Vagina (tissue), 2 donors: ENCODE data around the gene MEMO1. TPM values are rescaled to one million over a fixed set of nuclear protein-coding genes. Genes with fewer than 3 reads are reported as not detected.

Experiments
- DNase-seq, 2 donors: peaks; one replicate each; pipeline ENCODE4 v3.0.0-alpha.2; 2017; ENCODE audit errors: extremely low spot score in 2 of 2
- H3K27ac ChIP-seq: fragments of 200-600 bp; sonication (generic); one replicate; pipeline ENCODE4 v1.5.1; 2019
- H3K27me3 ChIP-seq: fragments of 200-600 bp; sonication (generic); one replicate; pipeline ENCODE4 v1.5.1; 2019
- H3K36me3 ChIP-seq, 2 donors: fragments of 200-600 bp; sonication (generic); one replicate each; pipeline ENCODE4 v1.5.1; 2017 to 2019
- H3K4me1 ChIP-seq: fragments of 200-600 bp; sonication (generic); one replicate; pipeline ENCODE4 v1.5.1; 2019
- H3K4me3 ChIP-seq, 2 donors: fragments of 200-600 bp; sonication (generic); 1 replicate in 1 of 2; 2 replicates in 1 of 2; pipeline ENCODE4 v1.5.1; 2016 to 2019
- H3K9me3 ChIP-seq: fragments of 200-600 bp; sonication (generic); one replicate; pipeline ENCODE4 v1.5.1; 2019
- CTCF ChIP-seq, 3 experiments: fragments of 450-650 bp in 2 of 3; fragments of 200-600 bp in 1 of 3; sonication (generic) in 1 of 3; IDR thresholded peaks; one replicate each; pipeline ENCODE4 v1.5.1; 2017 to 2019; ENCODE audit warnings: antibody characterized with exemption in 3 of 3, mild to moderate bottlenecking in 2 of 3, moderate library complexity in 2 of 3
- POLR2A ChIP-seq, 2 donors: fragments of 450-650 bp; IDR thresholded peaks; one replicate each; pipeline ENCODE4 v1.6.1; 2017; ENCODE audit warnings: antibody characterized with exemption in 2 of 2, mild to moderate bottlenecking in 2 of 2, moderate library complexity in 2 of 2
- POLR2AphosphoS5 ChIP-seq, 2 donors: sonication (generic); formaldehyde crosslinking; IDR thresholded peaks; one replicate each; pipeline ENCODE4 v1.9.0; 2017; ENCODE audit warnings: antibody characterized with exemption in 2 of 2, mild to moderate bottlenecking in 2 of 2, low read depth in 1 of 2; ENCODE audit not compliant: insufficient read depth in 1 of 2
- intact Hi-C: fragments of 100-400 bp; cut with DNase I; formaldehyde crosslinking; loops from one replicate; pipeline ENCODE4 v1.15.1; 2023
- total RNA-seq: library from RNA; depleted of rRNA; stranded (reverse); fragments of >200 nt; gene quantifications from one replicate; pipeline ENCODE4 v1.2.3, GENCODE V29; 2016

The MEMO1 gene
- total RNA-seq, 1 donor from 2014 or later, result 36.3 TPM

DNA sequence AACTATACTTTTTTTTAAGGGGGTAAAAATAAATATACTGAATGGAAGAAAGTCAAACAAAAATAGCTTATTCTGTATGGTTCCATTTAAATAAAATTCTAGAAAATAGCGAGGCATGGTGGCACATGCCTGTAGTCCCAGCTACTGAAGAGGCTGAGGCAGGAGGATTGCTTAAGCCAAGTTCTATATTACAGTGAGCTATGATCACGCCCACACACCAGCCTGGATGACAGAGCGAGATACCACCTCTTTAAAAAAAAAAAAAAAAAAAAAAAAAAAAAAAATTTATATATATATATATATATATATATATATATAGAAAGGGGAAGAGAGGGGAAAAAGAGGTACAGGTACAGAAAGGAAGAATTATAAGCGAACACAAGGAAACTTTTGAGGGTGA is 77.7 kb downstream of the MEMO1 start:
- no peaks in the 10 kb centered on the region for H3K4me1 ChIP-seq
- intact Hi-C loops, result no loop called here

DNA sequence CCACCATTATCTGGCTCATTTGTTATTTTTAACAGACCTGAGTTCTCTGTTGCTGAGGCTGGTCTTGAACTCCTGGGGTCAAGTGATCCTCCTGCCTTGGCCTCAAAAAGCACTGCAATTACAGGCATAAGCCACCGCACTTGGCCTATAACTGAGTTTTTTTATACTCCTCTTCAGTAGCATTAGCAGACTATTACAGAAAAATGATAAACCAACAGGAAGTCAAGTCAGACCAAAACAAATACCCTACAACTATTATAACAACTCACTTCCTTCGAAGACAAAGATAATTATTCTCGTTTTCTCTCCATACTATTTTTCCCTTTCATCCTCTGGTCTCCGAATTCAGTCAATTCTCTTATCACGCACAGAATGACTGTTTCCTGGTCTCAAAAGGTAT is 78.2 kb downstream of the MEMO1 start:
- intact Hi-C loops, result no loop called here
- TF ChIP-seq CTCF (IDR thresholded peaks at IDR 0.05), result no peak
- TF ChIP-seq POLR2A (IDR thresholded peaks at IDR 0.05), result no peak
- no peak for TF ChIP-seq POLR2AphosphoS5 (IDR thresholded peaks at IDR 0.05; ENCODE audit: insufficient read depth in 1 of 2, low read depth in 1 of 2)
- H3K36me3 ChIP-seq, result no peaks in the 10 kb centered on the region
- no peaks in the 10 kb centered on the region for H3K9me3 ChIP-seq
- H3K27ac ChIP-seq, result no peak overlapping the region
- no peak overlapping the region for H3K4me3 ChIP-seq
- H3K27me3 ChIP-seq, result no peaks in the 10 kb centered on the region
- no peak for DNase-seq
- no peaks in the 10 kb centered on the region for H3K4me1 ChIP-seq

More for the DNA sequence above, 77.7 kb downstream of the MEMO1 start:
- no peaks in the 10 kb centered on the region for H3K36me3 ChIP-seq
- no peaks in the 10 kb centered on the region for H3K9me3 ChIP-seq
- TF ChIP-seq POLR2A (IDR thresholded peaks at IDR 0.05), result no peak
- no peak for TF ChIP-seq POLR2AphosphoS5 (IDR thresholded peaks at IDR 0.05; ENCODE audit: insufficient read depth in 1 of 2, low read depth in 1 of 2)
- TF ChIP-seq CTCF (IDR thresholded peaks at IDR 0.05), result no peak
- no peaks in the 10 kb centered on the region for H3K27me3 ChIP-seq
- no peak for DNase-seq
- H3K27ac ChIP-seq, result no peak overlapping the region
- no peak overlapping the region for H3K4me3 ChIP-seq

DNA sequence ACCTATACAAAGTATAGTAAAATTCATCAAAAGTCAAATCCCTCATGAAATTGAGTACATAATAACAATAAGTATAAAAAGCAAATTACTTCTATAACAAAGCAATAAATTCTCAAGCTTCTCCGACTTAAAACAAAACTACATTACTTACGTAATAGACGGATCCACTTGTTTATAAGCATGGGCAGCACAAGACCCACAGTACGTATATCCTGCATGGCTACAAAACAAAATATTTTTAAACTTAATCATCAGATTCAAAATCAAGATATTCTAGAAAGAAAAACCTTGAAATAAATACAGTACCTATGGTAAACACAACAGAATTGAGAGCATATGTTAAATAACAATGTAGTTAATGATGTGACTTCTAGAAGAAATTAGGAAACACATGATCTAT is 78.9 kb downstream of the MEMO1 start:
- Histone ChIP-seq H3K4me1 (no peaks in the 10 kb centered on the region), H3K27ac (no peak overlapping the region), H3K36me3 (no peaks in the 10 kb centered on the region), H3K27me3 (no peaks in the 10 kb centered on the region), H3K4me3 (no peak overlapping the region), H3K9me3 (no peaks in the 10 kb centered on the region)
- intact Hi-C loops, result no loop called here
- TF ChIP-seq POLR2AphosphoS5 (IDR thresholded peaks at IDR 0.05; ENCODE audit: insufficient read depth in 1 of 2, low read depth in 1 of 2) (no peak), CTCF (IDR thresholded peaks at IDR 0.05) (no peak), POLR2A (IDR thresholded peaks at IDR 0.05) (no peak)
- DNase-seq, result no peak

DNA sequence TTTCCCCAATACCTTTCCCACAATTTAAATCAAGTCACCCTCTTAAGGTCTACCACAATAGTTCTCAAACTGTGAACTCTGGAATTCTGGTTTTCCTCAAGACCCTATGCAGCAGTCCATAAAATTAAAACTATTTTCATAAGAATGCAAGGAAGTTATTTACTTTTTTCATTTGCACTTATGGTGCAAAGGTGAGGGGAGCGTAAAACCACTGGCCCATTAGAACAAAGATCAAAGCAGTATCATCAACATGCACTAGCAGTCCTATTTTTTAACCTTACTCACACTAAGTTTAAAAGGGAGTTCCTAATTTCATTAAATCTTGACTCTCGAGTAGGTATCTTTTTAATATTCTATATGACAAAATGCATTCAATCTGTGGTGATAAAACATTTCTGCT is 85.3 kb downstream of the MEMO1 start:
- DNase-seq, result no peak
- Histone ChIP-seq H3K27ac (no peak overlapping the region), H3K4me3 (no peak overlapping the region), H3K36me3 (peaks cover 0 to 9% of the 10 kb centered on the region in 2 donors), H3K4me1 (no peaks in the 10 kb centered on the region), H3K9me3 (no peaks in the 10 kb centered on the region), H3K27me3 (no peaks in the 10 kb centered on the region)
- intact Hi-C loops, result no loop called here
- TF ChIP-seq CTCF (IDR thresholded peaks at IDR 0.05) (no peak), POLR2AphosphoS5 (IDR thresholded peaks at IDR 0.05; ENCODE audit: insufficient read depth in 1 of 2, low read depth in 1 of 2) (no peak), POLR2A (IDR thresholded peaks at IDR 0.05) (no peak)

DNA sequence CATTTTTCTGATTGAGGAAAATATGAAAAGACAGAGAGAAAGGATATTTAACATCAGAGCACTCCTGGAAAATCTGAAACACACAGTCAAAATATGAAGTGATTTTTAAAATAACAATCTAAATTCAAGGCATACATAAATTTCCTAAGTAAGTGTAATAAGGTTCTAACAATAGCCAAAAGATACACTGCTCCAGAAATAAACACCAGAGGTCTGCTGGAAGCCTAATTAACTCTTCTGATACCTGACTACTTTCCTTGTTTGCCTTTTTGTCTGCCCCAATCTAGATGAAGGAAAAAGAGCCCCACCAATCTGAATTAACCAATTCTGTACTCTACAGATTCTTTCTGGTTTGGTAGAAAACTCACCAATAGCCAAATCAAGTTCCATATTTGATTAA is 87.1 kb downstream of the MEMO1 start:
- no peaks in the 10 kb centered on the region for H3K4me1 ChIP-seq
- TF ChIP-seq POLR2AphosphoS5 (IDR thresholded peaks at IDR 0.05; ENCODE audit: insufficient read depth in 1 of 2, low read depth in 1 of 2), result no peak
- no peak for TF ChIP-seq POLR2A (IDR thresholded peaks at IDR 0.05)
- no peak for TF ChIP-seq CTCF (IDR thresholded peaks at IDR 0.05)
- H3K36me3 ChIP-seq, result peaks cover 0 to 19% of the 10 kb centered on the region in 2 donors
- DNase-seq, result no peak
- H3K27ac ChIP-seq, result no peak overlapping the region
- no peaks in the 10 kb centered on the region for H3K27me3 ChIP-seq
- H3K4me3 ChIP-seq, result no peak overlapping the region
- intact Hi-C loops, result no loop called here
- no peaks in the 10 kb centered on the region for H3K9me3 ChIP-seq
